ENCODE measurements around the gene SDF4. TPM values are rescaled to one million over a fixed set of nuclear protein-coding genes. Genes with fewer than 3 reads are reported as not detected.

SDF4 gene
- polyA plus RNA-seq (2013), result 136 and 142 TPM in 2 replicates

GRCh38 chr1:1231400-1232207, at the start of gene SDF4:
Gene SDF4 (minus strand): TSS chr1:1232001. CDS start chr1:1228772, 3,229 bp downstream.
- peak within 1 kb of the TSS; percentile 94 for H2BK120ac ChIP-seq (ENCODE audit: insufficient read depth, low read length, poor library complexity)
- H4K91ac ChIP-seq (ENCODE audit: low read depth, low read length), result peak within 1 kb of the TSS; percentile 96
- H3K4me2 ChIP-seq (ENCODE audit: low read length), result peak within 1 kb of the TSS; percentile 91
- H3K9ac ChIP-seq (ENCODE audit: low read length), result peak within 1 kb of the TSS; percentile 96
- peaks cover 10% of the 10 kb centered on the region for H3K79me1 ChIP-seq (ENCODE audit: low read length)
- H3K18ac ChIP-seq (ENCODE audit: low read length), result peak within 1 kb of the TSS; percentile 96
- peak within 1 kb of the TSS; percentile 100 for H2AK5ac ChIP-seq (ENCODE audit: low read length)
- peak within 1 kb of the TSS; percentile 85 for H3K4ac ChIP-seq (ENCODE audit: low read depth, low read length)
- H3K27me3 ChIP-seq (ENCODE audit: insufficient read depth, low read length), result no peaks in the 10 kb centered on the region
- peak within 1 kb of the TSS; percentile 95 for H3K4me3 ChIP-seq (ENCODE audit: low read depth, low read length)
- DNase-seq, result peak; percentile 97 to 99
- H2AFZ ChIP-seq (ENCODE audit: insufficient read depth, low read length, poor library complexity), result peak within 1 kb of the TSS; percentile 99
- H3K9me3 ChIP-seq (ENCODE audit: insufficient read depth, low read depth, low read length), result peaks cover 12% of the 10 kb centered on the region
- peak within 1 kb of the TSS; percentile 96 for H3K14ac ChIP-seq (ENCODE audit: low read length)
- peak within 1 kb of the TSS; percentile 96 for H4K12ac ChIP-seq (ENCODE audit: low read depth, low read length)
- peak within 1 kb of the TSS; percentile 74 for H2BK5ac ChIP-seq (ENCODE audit: low read depth, low read length, poor library complexity)
- H4K8ac ChIP-seq (ENCODE audit: low read depth, low read length), result peak within 1 kb of the TSS; percentile 97
- H3K36me3 ChIP-seq (ENCODE audit: control insufficient read depth in 1 of 2, insufficient read depth in 2 of 2, low read length in 2 of 2), result peaks cover 33 to 38% of the 10 kb centered on the region in 2 experiments
- peak within 1 kb of the TSS; percentile 79 for H3K27ac ChIP-seq (ENCODE audit: low read depth, low read length)
- H2BK12ac ChIP-seq (ENCODE audit: low read length), result peak within 1 kb of the TSS; percentile 16
- H3K4me1 ChIP-seq (ENCODE audit: control insufficient read depth in 1 of 2, insufficient read depth in 2 of 2, low read length in 2 of 2), result peaks cover 16% of the 10 kb centered on the region in 2 experiments
- WGBS (ENCODE audit: extremely low coverage, insufficient coverage, insufficient read length), result no CpG with 5 or more reads among the region's 99 CpGs
- no peak within 1 kb of the TSS for H3K23ac ChIP-seq (ENCODE audit: low read length)
- peaks cover 14% of the 10 kb centered on the region for H3K79me2 ChIP-seq (ENCODE audit: control insufficient read depth, insufficient read depth, low read length, poor library complexity)

GRCh38 chr1:1280782-1281481, 49.1 kb upstream of the SDF4 start:
- H3K27ac ChIP-seq (ENCODE audit: low read depth, low read length), result no peak overlapping the region
- no peaks in the 10 kb centered on the region for H3K79me2 ChIP-seq (ENCODE audit: control insufficient read depth, insufficient read depth, low read length, poor library complexity)
- no peaks in the 10 kb centered on the region for H3K36me3 ChIP-seq (ENCODE audit: control insufficient read depth in 1 of 2, insufficient read depth in 2 of 2, low read length in 2 of 2)
- H2BK120ac ChIP-seq (ENCODE audit: insufficient read depth, low read length, poor library complexity), result no peak overlapping the region
- peaks cover 8% of the 10 kb centered on the region for H3K9me3 ChIP-seq (ENCODE audit: insufficient read depth, low read depth, low read length)
- no peak overlapping the region for H2BK12ac ChIP-seq (ENCODE audit: low read length)
- no peaks in the 10 kb centered on the region for H3K4me1 ChIP-seq (ENCODE audit: control insufficient read depth in 1 of 2, insufficient read depth in 2 of 2, low read length in 2 of 2)
- H3K4me3 ChIP-seq (ENCODE audit: low read depth, low read length), result no peak overlapping the region
- no peak overlapping the region for H2BK5ac ChIP-seq (ENCODE audit: low read depth, low read length, poor library complexity)
- DNase-seq, result no peak
- H2AFZ ChIP-seq (ENCODE audit: insufficient read depth, low read length, poor library complexity), result no peak overlapping the region
- no peak overlapping the region for H4K12ac ChIP-seq (ENCODE audit: low read depth, low read length)
- no peak overlapping the region for H4K91ac ChIP-seq (ENCODE audit: low read depth, low read length)
- H3K4ac ChIP-seq (ENCODE audit: low read depth, low read length), result no peak overlapping the region
- H3K9ac ChIP-seq (ENCODE audit: low read length), result no peak overlapping the region
- WGBS (ENCODE audit: extremely low coverage, insufficient coverage, insufficient read length), result no CpG with 5 or more reads among the region's 21 CpGs
- no peak overlapping the region for H4K8ac ChIP-seq (ENCODE audit: low read depth, low read length)
- no peaks in the 10 kb centered on the region for H3K79me1 ChIP-seq (ENCODE audit: low read length)
- H2AK5ac ChIP-seq (ENCODE audit: low read length), result no peak overlapping the region
- H3K18ac ChIP-seq (ENCODE audit: low read length), result no peak overlapping the region
- no peak overlapping the region for H3K14ac ChIP-seq (ENCODE audit: low read length)
- no peak overlapping the region for H3K23ac ChIP-seq (ENCODE audit: low read length)
- H3K4me2 ChIP-seq (ENCODE audit: low read length), result no peak overlapping the region
- no peaks in the 10 kb centered on the region for H3K27me3 ChIP-seq (ENCODE audit: insufficient read depth, low read length)

- no peak for DNase-seq
- no peaks in the 10 kb centered on the region for H3K27me3 ChIP-seq (ENCODE audit: insufficient read depth, low read length)
- no peak overlapping the region for H3K4me2 ChIP-seq (ENCODE audit: low read length)
- H3K27ac ChIP-seq (ENCODE audit: low read depth, low read length), result no peak overlapping the region
- no peak overlapping the region for H3K18ac ChIP-seq (ENCODE audit: low read length)
- no CpG with 5 or more reads among the region's 17 CpGs for WGBS (ENCODE audit: extremely low coverage, insufficient coverage, insufficient read length)
- H3K4me3 ChIP-seq (ENCODE audit: low read depth, low read length), result no peak overlapping the region
- no peak overlapping the region for H2AFZ ChIP-seq (ENCODE audit: insufficient read depth, low read length, poor library complexity)
- no peak overlapping the region for H2AK5ac ChIP-seq (ENCODE audit: low read length)
- no peak overlapping the region for H2BK120ac ChIP-seq (ENCODE audit: insufficient read depth, low read length, poor library complexity)
- H4K91ac ChIP-seq (ENCODE audit: low read depth, low read length), result no peak overlapping the region
- peaks cover 2% of the 10 kb centered on the region for H3K79me1 ChIP-seq (ENCODE audit: low read length)
- no peak overlapping the region for H3K9ac ChIP-seq (ENCODE audit: low read length)
- peaks cover 2% of the 10 kb centered on the region for H3K79me2 ChIP-seq (ENCODE audit: control insufficient read depth, insufficient read depth, low read length, poor library complexity)
- no peak overlapping the region for H3K23ac ChIP-seq (ENCODE audit: low read length)
- no peaks in the 10 kb centered on the region for H3K36me3 ChIP-seq (ENCODE audit: control insufficient read depth in 1 of 2, insufficient read depth in 2 of 2, low read length in 2 of 2)
- H3K4ac ChIP-seq (ENCODE audit: low read depth, low read length), result no peak overlapping the region
- H2BK5ac ChIP-seq (ENCODE audit: low read depth, low read length, poor library complexity), result no peak overlapping the region
- peaks cover 5% of the 10 kb centered on the region for H3K9me3 ChIP-seq (ENCODE audit: insufficient read depth, low read depth, low read length)
- H3K14ac ChIP-seq (ENCODE audit: low read length), result no peak overlapping the region
- no peak overlapping the region for H4K8ac ChIP-seq (ENCODE audit: low read depth, low read length)
- H4K12ac ChIP-seq (ENCODE audit: low read depth, low read length), result no peak overlapping the region
- H2BK12ac ChIP-seq (ENCODE audit: low read length), result no peak overlapping the region
- H3K4me1 ChIP-seq (ENCODE audit: control insufficient read depth in 1 of 2, insufficient read depth in 2 of 2, low read length in 2 of 2), result peaks cover 5 to 6% of the 10 kb centered on the region in 2 experiments
Observed at GRCh38 chr1:1279028-1279427, 47.2 kb upstream of the SDF4 start.

- no CpG with 5 or more reads among the region's 13 CpGs for WGBS (ENCODE audit: extremely low coverage, insufficient coverage, insufficient read length)
Observed at GRCh38 chr1:1278620-1279019, 46.8 kb upstream of the SDF4 start.

More at GRCh38 chr1:1278620-1279019, 46.8 kb upstream of the SDF4 start:
- no peak for DNase-seq
- H3K9me3 ChIP-seq (ENCODE audit: insufficient read depth, low read depth, low read length), result peaks cover 5% of the 10 kb centered on the region
- no peak overlapping the region for H3K14ac ChIP-seq (ENCODE audit: low read length)
- no peak overlapping the region for H2BK5ac ChIP-seq (ENCODE audit: low read depth, low read length, poor library complexity)
- H2BK120ac ChIP-seq (ENCODE audit: insufficient read depth, low read length, poor library complexity), result no peak overlapping the region
- H3K4me1 ChIP-seq (ENCODE audit: control insufficient read depth in 1 of 2, insufficient read depth in 2 of 2, low read length in 2 of 2), result peaks cover 5 to 6% of the 10 kb centered on the region in 2 experiments
- H3K4me2 ChIP-seq (ENCODE audit: low read length), result no peak overlapping the region
- H3K23ac ChIP-seq (ENCODE audit: low read length), result no peak overlapping the region
- H4K12ac ChIP-seq (ENCODE audit: low read depth, low read length), result no peak overlapping the region
- H3K27ac ChIP-seq (ENCODE audit: low read depth, low read length), result no peak overlapping the region
- H2BK12ac ChIP-seq (ENCODE audit: low read length), result no peak overlapping the region
- H4K91ac ChIP-seq (ENCODE audit: low read depth, low read length), result no peak overlapping the region
- H3K79me2 ChIP-seq (ENCODE audit: control insufficient read depth, insufficient read depth, low read length, poor library complexity), result peaks cover 3% of the 10 kb centered on the region
- no peak overlapping the region for H3K9ac ChIP-seq (ENCODE audit: low read length)
- H3K18ac ChIP-seq (ENCODE audit: low read length), result no peak overlapping the region
- H3K79me1 ChIP-seq (ENCODE audit: low read length), result peaks cover 4% of the 10 kb centered on the region
- H3K36me3 ChIP-seq (ENCODE audit: control insufficient read depth in 1 of 2, insufficient read depth in 2 of 2, low read length in 2 of 2), result no peaks in the 10 kb centered on the region
- H2AK5ac ChIP-seq (ENCODE audit: low read length), result no peak overlapping the region
- H4K8ac ChIP-seq (ENCODE audit: low read depth, low read length), result no peak overlapping the region
- no peaks in the 10 kb centered on the region for H3K27me3 ChIP-seq (ENCODE audit: insufficient read depth, low read length)
- no peak overlapping the region for H3K4me3 ChIP-seq (ENCODE audit: low read depth, low read length)
- H3K4ac ChIP-seq (ENCODE audit: low read depth, low read length), result no peak overlapping the region
- no peak overlapping the region for H2AFZ ChIP-seq (ENCODE audit: insufficient read depth, low read length, poor library complexity)

Data from trophoblast cell (in vitro differentiated cells and primary cell).